ENCODE measurements around the gene OPHN1.
"Not testable (repeated sequence)": the region's sequence is repeated elsewhere in the genome, so short reads cannot be mapped to it uniquely, and the experiment has no call there.

Gene OPHN1

GRCh38 chrX:68077378-68077777 lies 355.9 kb downstream of the OPHN1 start:
- no peak for DNase-seq (ENCODE audit: low spot score)
- ChIA-PET CTCF (no interaction called here), POLR2A (ENCODE audit: low non-redundant PET) (no interaction called here)
- TF ChIP-seq CTCF (conservative IDR thresholded peaks at IDR 0.05; ENCODE audit: low read depth) = no peak
- H3K27ac ChIP-seq = no peak overlapping the region

- TF ChIP-seq CTCF (conservative IDR thresholded peaks at IDR 0.05; ENCODE audit: low read depth) = no peak
- DNase-seq (ENCODE audit: low spot score) = peak; percentile 1
- H3K27ac ChIP-seq = no peak overlapping the region
- CTCF ChIA-PET = interaction anchor here (0.6 kb wide), 1 partner anchor 333 kb away, joined by 4 read pairs; no protein-coding TSS in a partner anchor
- POLR2A ChIA-PET (ENCODE audit: low non-redundant PET) = no interaction called here
These were observed 361.3 kb downstream of the OPHN1 start for GRCh38 chrX:68072041-68072440.

GRCh38 chrX:68070119-68070518 lies 363.2 kb downstream of the OPHN1 start:
- CTCF ChIA-PET = interaction anchor here (0.6 kb wide), 1 partner anchor 355 kb away, joined by 4 read pairs; no protein-coding TSS in a partner anchor
- DNase-seq (ENCODE audit: low spot score); POLR2A ChIA-PET (ENCODE audit: low non-redundant PET): not testable (repeated sequence)

GRCh38 chrX:68061206-68061535 lies 372.1 kb downstream of the OPHN1 start:
- DNase-seq (ENCODE audit: low spot score) = no peak
- no peak for TF ChIP-seq CTCF (conservative IDR thresholded peaks at IDR 0.05; ENCODE audit: low read depth)
- H3K27ac ChIP-seq = no peak overlapping the region
- ChIA-PET CTCF (interaction anchor here (0.7 kb wide), 1 partner anchor 1273 kb away, joined by 3 read pairs; no protein-coding TSS in a partner anchor), POLR2A (ENCODE audit: low non-redundant PET) (no interaction called here)

More at GRCh38 chrX:68070119-68070518, 363.2 kb downstream of the OPHN1 start:
- H3K27ac ChIP-seq = not testable (repeated sequence)

GRCh38 chrX:68060506-68061205 lies 372.6 kb downstream of the OPHN1 start:
- no peak for DNase-seq (ENCODE audit: low spot score)
- no peak overlapping the region for H3K27ac ChIP-seq
- POLR2A ChIA-PET (ENCODE audit: low non-redundant PET) = no interaction called here
- CTCF ChIA-PET = interaction anchor here (0.7 kb wide), 1 partner anchor 1272 kb away, joined by 3 read pairs; no protein-coding TSS in a partner anchor
- no peak for TF ChIP-seq CTCF (conservative IDR thresholded peaks at IDR 0.05; ENCODE audit: low read depth)

GRCh38 chrX:68059469-68059868 lies 373.8 kb downstream of the OPHN1 start:
- POLR2A ChIA-PET (ENCODE audit: low non-redundant PET) = no interaction called here
- no peak for DNase-seq (ENCODE audit: low spot score)
- CTCF ChIA-PET = no interaction called here
- no peak overlapping the region for H3K27ac ChIP-seq
- no peak for TF ChIP-seq CTCF (conservative IDR thresholded peaks at IDR 0.05; ENCODE audit: low read depth)

- H3K27ac ChIP-seq = no peak overlapping the region
- no peak for TF ChIP-seq CTCF (conservative IDR thresholded peaks at IDR 0.05; ENCODE audit: low read depth)
- CTCF ChIA-PET = no interaction called here
- DNase-seq (ENCODE audit: low spot score) = no peak
- POLR2A ChIA-PET (ENCODE audit: low non-redundant PET) = no interaction called here
These were observed 383.8 kb downstream of the OPHN1 start for GRCh38 chrX:68049466-68049865.

All from RWPE1 (cell line).